Cardiac muscle cell (in vitro differentiated cells and primary cell): Measurements from ENCODE around the gene ARHGAP31. TPM values are rescaled to one million over a fixed set of nuclear protein-coding genes. Genes with fewer than 3 reads are reported as not detected.
"Not testable (repeated sequence)": the region's sequence is repeated elsewhere in the genome, so short reads cannot be mapped to it uniquely, and the experiment has no call there.

Experiments used
- DNase-seq, 2 donors: peaks; one replicate each; pipeline versions ENCODE4 v3.0.0 to v3.0.0-alpha.2; 2010 to 2017; ENCODE audit warnings: low read depth in 1 of 2, low spot score in 1 of 2
- H3K27ac ChIP-seq: fragments of 200-600 bp; sonication (generic); 2 replicates; pipeline ENCODE4 v1.5.1; 2016
- H3K27me3 ChIP-seq: fragments of 200-600 bp; sonication (generic); 2 replicates; pipeline ENCODE4 v1.6.0; 2016; ENCODE audit warnings: control low read depth
- H3K36me3 ChIP-seq: fragments of 200-600 bp; sonication (generic); 2 replicates; pipeline ENCODE4 v1.5.1; 2016; ENCODE audit warnings: control low read depth
- H3K4me1 ChIP-seq: fragments of 200-600 bp; sonication (generic); 2 replicates; pipeline ENCODE4 v1.8.1; 2017; ENCODE audit warnings: low read depth, mild to moderate bottlenecking, mixed run types
- H3K4me3 ChIP-seq: fragments of 200-600 bp; sonication (generic); 2 replicates; pipeline ENCODE4 v1.5.1; 2016; ENCODE audit warnings: mild to moderate bottlenecking
- H3K9me3 ChIP-seq: fragments of 200-600 bp; sonication (generic); 2 replicates; pipeline ENCODE4 v1.5.1; 2017; ENCODE audit warnings: low read depth, mild to moderate bottlenecking, control low read depth
- polyA plus RNA-seq: library from polyadenylated mRNA; unstranded; fragments of >200 nt; fragmentation: Nextera tagmentation; extraction: Ambion mirVana; gene quantifications from 2 replicates; pipeline ENCODE4 v1.2.1, GENCODE V29; 2016
- total RNA-seq: library from RNA; depleted of rRNA; stranded (reverse); fragments of >200 nt; gene quantifications from 2 replicates; pipeline ENCODE4 v1.2.3, GENCODE V29; 2016
- TF ChIP-seq, protein P1 (sequence below): IDR thresholded peaks from 2 replicates; pipeline ENCODE4 v1.5.1; 2012; ENCODE audit warnings: low read depth, mild to moderate bottlenecking, low read length

ARHGAP31 gene
- total and polyA plus RNA-seq, 2 experiments from 2014 or later, result 23.9 to 60.6 TPM

DNA sequence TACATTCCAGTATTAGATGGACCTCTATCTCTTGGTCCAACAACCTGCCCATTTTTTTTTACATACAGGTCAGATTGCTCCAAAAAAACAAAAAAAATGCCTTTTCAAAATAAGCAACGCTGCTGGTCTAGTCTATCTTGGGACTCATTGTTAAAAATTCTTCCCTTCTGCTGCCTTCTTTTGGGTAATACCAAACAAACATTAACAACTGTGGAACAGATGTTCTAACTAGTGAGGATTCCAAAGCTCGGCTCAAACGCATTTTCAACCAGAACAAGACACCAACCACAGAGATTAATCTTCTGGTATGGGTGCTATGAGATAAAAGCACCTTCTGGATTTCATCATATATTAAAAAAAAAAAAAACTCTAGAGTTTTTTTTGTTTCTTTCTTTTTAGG is 24.7 kb downstream of the ARHGAP31 start:
- Histone ChIP-seq H3K4me1 (peaks cover 61% of the 10 kb centered on the region), H3K27me3 (no peaks in the 10 kb centered on the region), H3K36me3 (no peaks in the 10 kb centered on the region), H3K27ac (no peak overlapping the region), H3K9me3 (no peaks in the 10 kb centered on the region), H3K4me3 (no peak overlapping the region)
- DNase-seq, result peak in 1 of 2 donors; percentile 75
- TF ChIP-seq, protein P1, sequence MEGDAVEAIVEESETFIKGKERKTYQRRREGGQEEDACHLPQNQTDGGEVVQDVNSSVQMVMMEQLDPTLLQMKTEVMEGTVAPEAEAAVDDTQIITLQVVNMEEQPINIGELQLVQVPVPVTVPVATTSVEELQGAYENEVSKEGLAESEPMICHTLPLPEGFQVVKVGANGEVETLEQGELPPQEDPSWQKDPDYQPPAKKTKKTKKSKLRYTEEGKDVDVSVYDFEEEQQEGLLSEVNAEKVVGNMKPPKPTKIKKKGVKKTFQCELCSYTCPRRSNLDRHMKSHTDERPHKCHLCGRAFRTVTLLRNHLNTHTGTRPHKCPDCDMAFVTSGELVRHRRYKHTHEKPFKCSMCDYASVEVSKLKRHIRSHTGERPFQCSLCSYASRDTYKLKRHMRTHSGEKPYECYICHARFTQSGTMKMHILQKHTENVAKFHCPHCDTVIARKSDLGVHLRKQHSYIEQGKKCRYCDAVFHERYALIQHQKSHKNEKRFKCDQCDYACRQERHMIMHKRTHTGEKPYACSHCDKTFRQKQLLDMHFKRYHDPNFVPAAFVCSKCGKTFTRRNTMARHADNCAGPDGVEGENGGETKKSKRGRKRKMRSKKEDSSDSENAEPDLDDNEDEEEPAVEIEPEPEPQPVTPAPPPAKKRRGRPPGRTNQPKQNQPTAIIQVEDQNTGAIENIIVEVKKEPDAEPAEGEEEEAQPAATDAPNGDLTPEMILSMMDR, result no peak

DNA sequence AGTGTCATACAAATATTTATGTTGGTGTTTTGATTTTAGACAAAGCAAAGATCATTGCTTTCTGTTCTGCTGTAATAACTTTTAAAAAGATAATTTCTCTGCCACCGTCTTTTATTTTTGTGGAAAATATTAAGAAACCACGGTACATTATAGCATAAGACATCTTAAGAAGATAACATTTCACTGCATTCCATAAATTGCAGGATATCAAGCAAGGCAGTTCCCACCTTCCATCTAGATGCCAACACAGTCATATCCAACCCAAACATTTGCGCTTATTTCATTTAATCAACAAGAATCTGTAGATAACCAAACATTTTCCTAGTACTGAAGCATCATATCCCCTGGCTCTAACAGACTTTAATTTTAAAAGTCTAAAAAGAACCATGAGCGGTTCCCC is 25.1 kb downstream of the ARHGAP31 start:
- no peak overlapping the region for H3K27ac ChIP-seq
- no peaks in the 10 kb centered on the region for H3K27me3 ChIP-seq
- H3K4me3 ChIP-seq, result no peak overlapping the region
- no peaks in the 10 kb centered on the region for H3K36me3 ChIP-seq
- H3K9me3 ChIP-seq, result no peaks in the 10 kb centered on the region
- H3K4me1 ChIP-seq, result peaks cover 59% of the 10 kb centered on the region
- TF ChIP-seq, protein P1, result no peak
- DNase-seq, result no peak

DNA sequence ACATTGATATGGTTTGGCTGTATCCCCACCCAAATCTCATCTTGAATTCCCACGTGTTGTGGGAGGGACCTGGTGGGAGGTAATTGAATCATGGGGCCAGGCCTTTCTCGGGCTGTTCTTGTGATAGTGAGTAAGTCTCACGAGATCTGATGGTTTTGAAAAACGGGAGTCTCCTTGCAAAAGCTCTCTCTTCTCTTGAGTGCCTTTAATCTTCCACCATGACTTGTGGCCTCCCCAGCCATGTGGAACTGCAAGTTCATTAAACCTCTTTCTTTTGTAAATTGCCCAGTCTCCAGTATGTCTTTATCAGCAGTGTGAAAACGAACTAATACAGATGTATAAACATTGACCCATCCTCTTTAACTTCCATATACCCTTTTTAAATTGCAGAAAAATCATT is 26.6 kb downstream of the ARHGAP31 start:
- H3K4me3 ChIP-seq, H3K9me3 ChIP-seq, H3K27ac ChIP-seq, DNase-seq, H3K27me3 ChIP-seq, H3K36me3 ChIP-seq: not testable (repeated sequence)
- peaks cover 45% of the 10 kb centered on the region for H3K4me1 ChIP-seq

DNA sequence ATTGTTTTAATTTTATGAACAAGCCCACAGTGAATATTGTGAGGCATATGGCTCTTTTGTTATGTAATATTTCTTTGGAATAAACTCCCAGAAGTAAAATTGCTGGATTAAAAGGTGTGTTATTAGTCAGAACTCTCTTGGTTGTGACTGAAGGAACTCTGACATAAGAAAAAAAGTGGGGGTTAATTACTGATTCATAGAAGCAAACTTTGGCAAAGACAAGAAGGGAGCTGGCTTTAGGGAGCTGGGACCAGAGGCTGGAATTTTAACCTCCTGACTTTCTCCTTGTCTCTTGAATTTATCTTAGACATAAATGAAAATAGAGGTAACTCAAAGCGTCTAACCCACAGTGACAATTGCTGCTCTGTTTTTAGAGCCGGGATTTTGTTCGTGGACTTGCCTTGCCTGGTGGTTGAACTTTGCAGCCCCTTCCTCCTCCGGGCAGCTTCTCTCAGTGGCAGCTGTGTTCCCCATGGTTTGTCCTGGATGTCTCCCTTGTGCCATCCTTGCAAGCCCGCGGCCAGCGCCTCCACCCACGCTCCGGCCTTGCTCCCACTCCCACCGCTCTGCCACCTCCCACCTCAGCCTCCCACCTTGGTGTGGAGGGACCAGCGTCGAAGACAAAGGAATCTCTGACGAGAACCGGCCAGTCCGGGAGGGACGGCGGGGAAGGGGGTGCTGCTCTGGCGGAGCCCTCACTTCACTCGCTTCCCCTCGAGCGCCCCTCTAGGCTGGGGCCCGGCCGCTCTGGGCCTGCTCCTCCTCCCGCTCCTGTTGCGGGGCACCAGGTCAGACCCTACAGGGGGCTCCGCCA is 28.0 kb downstream of the ARHGAP31 start:
- Histone ChIP-seq H3K4me3 (peak overlapping the region; percentile 36), H3K4me1 (peaks cover 45% of the 10 kb centered on the region), H3K27ac (peak overlapping the region; percentile 94), H3K36me3 (no peaks in the 10 kb centered on the region), H3K9me3 (no peaks in the 10 kb centered on the region), H3K27me3 (no peaks in the 10 kb centered on the region)
- DNase-seq, result peak in 1 of 2 donors; percentile 25
- TF ChIP-seq, protein P1, result peak; percentile 17

DNA sequence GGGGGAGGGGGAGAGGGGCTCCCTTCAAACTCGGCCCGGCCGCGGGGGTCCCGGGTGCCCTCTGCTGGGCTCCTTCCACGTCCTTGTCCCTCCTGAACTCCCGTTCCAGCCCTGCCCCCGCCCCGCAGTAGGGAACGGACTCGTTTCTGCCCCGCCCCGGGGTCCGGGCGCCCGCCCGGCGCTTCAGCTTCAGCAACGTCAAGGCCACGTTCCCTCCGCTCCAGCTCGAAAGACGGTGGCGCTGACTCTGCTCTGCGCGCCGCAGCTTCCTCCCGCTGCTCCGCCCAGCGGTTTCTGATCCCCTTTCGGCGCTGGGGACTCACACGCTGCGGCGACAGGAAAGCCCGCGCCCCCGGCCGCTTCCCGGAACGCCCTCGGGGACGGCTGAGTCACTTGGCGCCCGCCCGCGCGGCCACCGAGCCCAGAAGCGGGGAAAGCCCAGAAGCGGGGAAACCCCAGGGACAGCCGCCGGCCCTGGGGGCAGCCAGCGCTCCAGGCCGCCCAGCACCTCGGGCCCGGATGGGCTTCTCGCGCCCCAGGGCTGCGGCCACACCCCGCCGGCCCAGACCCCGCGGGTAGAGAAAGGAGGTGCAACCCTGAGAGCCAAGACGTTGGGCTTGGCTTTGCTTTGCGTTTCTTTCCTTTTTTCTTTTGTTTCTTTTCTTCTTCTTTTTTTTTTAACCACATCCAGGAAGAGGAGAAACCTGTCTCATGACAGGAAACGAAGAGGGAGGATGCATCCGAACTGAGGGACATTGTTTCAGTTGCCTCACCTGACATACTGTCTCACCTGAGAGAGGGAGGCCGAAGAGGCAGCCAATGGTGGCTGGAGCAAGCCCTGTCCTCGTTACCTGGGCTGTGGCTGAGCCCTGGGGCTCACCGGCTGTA is 28.9 kb downstream of the ARHGAP31 start:
- Histone ChIP-seq H3K4me3 (peak overlapping the region; percentile 36), H3K4me1 (peaks cover 42% of the 10 kb centered on the region), H3K27me3 (no peaks in the 10 kb centered on the region), H3K36me3 (no peaks in the 10 kb centered on the region), H3K27ac (peak overlapping the region; percentile 94), H3K9me3 (no peaks in the 10 kb centered on the region)
- DNase-seq, result peak; percentile 85 to 92
- TF ChIP-seq, protein P1, result no peak
